H1 (cell line): ENCODE results near the gene ZNF432.

Source experiments
- CHD1 ChIP-seq: IDR thresholded peaks from 2 replicates; pipeline ENCODE4 v1.6.1; 2012; ENCODE audit warnings: low read depth, low read length, improper control_type of control experiment
- KDM4A ChIP-seq: IDR thresholded peaks from one replicate; pipeline ENCODE4 v1.7.1; 2012; ENCODE audit warnings: low read depth, mild to moderate bottlenecking, moderate library complexity, low read length, inconsistent platforms; ENCODE audit not compliant: severe bottlenecking
- POLR2A ChIP-seq, 2 experiments: IDR thresholded peaks; 1 replicate in 1 of 2; 2 replicates in 1 of 2; pipeline ENCODE4 v1.6.1; 2011; ENCODE audit warnings: low read depth in 2 of 2, low read length in 2 of 2, mild to moderate bottlenecking in 2 of 2; ENCODE audit errors: control extremely low read depth in 1 of 2
- POLR2AphosphoS5 ChIP-seq: IDR thresholded peaks from 2 replicates; pipeline ENCODE4 v1.6.1; 2011; ENCODE audit warnings: low read depth, low read length
- ZNF274 ChIP-seq: IDR thresholded peaks from 2 replicates; pipeline ENCODE4 v1.7.0; 2012; ENCODE audit warnings: low read length, borderline replicate concordance; ENCODE audit errors: extremely low read depth
- TF ChIP-seq, protein P1 (sequence below), 3 experiments: IDR thresholded peaks; 1 replicate in 2 of 3; 2 replicates in 1 of 3; pipeline versions ENCODE4 v1.5.1 to v1.6.1; 2011; ENCODE audit warnings: low read length in 3 of 3, mild to moderate bottlenecking in 3 of 3, inconsistent platforms in 2 of 3, low read depth in 1 of 3, moderate library complexity in 1 of 3; ENCODE audit not compliant: insufficient read depth in 1 of 3; ENCODE audit errors: control extremely low read depth in 1 of 3
- TF ChIP-seq, protein P2 (sequence below): IDR thresholded peaks from 2 replicates; pipeline ENCODE4 v1.6.1; 2012; ENCODE audit warnings: inconsistent platforms
- TF ChIP-seq, protein P3 (sequence below): IDR thresholded peaks from 2 replicates; pipeline ENCODE4 v1.6.1; 2011; ENCODE audit warnings: low read length, improper control_type of control experiment

DNA sequence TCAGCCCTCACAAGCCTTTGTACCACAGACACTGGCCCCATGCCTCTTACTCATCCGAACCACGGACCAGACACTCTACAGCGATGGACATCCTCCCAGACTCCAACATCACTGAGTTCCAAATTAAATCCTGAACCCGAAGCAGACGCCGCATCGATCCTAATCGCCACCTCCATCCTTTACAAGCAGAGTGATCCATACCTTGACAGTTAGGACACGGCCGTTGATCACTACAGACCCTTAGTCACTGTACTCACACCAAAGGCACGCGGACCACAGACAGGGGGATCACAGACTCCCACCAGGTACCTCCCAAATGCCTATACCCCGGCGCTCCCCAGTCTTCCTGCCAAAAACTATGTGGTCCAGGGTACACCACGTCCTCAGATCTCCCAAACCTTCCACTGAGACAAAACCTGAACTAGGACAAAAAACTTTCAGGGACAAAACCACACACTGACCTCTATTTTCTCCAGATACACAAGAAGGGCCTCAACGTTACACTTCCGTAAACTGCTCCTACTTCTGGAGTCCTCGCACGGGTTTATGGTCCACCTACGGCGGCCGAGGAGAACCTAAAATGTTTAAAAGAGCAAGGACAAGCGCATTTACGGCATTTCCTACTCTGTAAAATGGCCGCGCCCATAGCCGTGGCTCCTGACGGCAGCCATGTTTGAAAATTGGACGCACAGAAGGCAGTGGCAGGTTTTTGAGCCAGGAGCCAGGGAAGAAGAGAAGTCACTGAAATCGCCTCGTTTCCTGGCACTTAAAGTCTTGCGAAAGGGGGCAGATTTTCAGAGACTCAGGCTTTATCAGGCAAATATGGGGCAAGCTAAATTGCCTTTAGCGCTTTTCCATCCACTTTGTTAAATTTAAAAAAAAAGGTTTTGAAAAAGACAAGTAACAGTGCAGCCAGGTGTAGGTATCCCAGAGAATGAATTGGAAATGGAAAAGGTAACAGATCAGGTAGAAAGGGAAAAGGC is 62.0 kb downstream of the ZNF432 start, which contains the start of gene ZNF350:
- TF ChIP-seq, protein P1, sequence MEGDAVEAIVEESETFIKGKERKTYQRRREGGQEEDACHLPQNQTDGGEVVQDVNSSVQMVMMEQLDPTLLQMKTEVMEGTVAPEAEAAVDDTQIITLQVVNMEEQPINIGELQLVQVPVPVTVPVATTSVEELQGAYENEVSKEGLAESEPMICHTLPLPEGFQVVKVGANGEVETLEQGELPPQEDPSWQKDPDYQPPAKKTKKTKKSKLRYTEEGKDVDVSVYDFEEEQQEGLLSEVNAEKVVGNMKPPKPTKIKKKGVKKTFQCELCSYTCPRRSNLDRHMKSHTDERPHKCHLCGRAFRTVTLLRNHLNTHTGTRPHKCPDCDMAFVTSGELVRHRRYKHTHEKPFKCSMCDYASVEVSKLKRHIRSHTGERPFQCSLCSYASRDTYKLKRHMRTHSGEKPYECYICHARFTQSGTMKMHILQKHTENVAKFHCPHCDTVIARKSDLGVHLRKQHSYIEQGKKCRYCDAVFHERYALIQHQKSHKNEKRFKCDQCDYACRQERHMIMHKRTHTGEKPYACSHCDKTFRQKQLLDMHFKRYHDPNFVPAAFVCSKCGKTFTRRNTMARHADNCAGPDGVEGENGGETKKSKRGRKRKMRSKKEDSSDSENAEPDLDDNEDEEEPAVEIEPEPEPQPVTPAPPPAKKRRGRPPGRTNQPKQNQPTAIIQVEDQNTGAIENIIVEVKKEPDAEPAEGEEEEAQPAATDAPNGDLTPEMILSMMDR (IDR thresholded peaks at IDR 0.05; ENCODE audit: control extremely low read depth in 1 of 3, insufficient read depth in 1 of 3, low read depth in 1 of 3, low read length in 3 of 3): no peak
- TF ChIP-seq POLR2A (IDR thresholded peaks at IDR 0.05; ENCODE audit: control extremely low read depth in 1 of 2, low read depth in 2 of 2, low read length in 2 of 2) (peak in 1 of 2 experiments; percentile 67; a peak in 2 of 3 replicates), CHD1 (no peak), KDM4A (peak; percentile 28), ZNF274 (no peak), POLR2AphosphoS5 (no peak)
- TF ChIP-seq, protein P2, sequence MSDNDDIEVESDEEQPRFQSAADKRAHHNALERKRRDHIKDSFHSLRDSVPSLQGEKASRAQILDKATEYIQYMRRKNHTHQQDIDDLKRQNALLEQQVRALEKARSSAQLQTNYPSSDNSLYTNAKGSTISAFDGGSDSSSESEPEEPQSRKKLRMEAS: no peak
- TF ChIP-seq, protein P3, sequence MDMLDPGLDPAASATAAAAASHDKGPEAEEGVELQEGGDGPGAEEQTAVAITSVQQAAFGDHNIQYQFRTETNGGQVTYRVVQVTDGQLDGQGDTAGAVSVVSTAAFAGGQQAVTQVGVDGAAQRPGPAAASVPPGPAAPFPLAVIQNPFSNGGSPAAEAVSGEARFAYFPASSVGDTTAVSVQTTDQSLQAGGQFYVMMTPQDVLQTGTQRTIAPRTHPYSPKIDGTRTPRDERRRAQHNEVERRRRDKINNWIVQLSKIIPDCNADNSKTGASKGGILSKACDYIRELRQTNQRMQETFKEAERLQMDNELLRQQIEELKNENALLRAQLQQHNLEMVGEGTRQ: no peak
